ENCODE data around the gene CXCR6. TPM values are rescaled to one million over a fixed set of nuclear protein-coding genes. Genes with fewer than 3 reads are reported as not detected.

CXCR6 gene
- total RNA-seq, 1 donor from 2014 or later = 0.33 TPM

GRCh38 chr3:45915518-45916231 is 27.6 kb upstream of the CXCR6 start:
- Histone ChIP-seq H3K4me3 (no peak overlapping the region), H3K27me3 (ENCODE audit: low read depth) (no peaks in the 10 kb centered on the region), H3K36me3 (peaks cover 36% of the 10 kb centered on the region), H3K9me3 (replicated peaks) (no peaks in the 10 kb centered on the region), H3K27ac (replicated peaks) (no peak overlapping the region), H3K4me1 (peaks cover 23% of the 10 kb centered on the region)
- intact Hi-C loops (cut with micrococcal nuclease) = no loop called here
- no peak for DNase-seq
- no peak for TF ChIP-seq CTCF (IDR thresholded peaks at IDR 0.05; ENCODE audit: borderline replicate concordance)

GRCh38 chr3:45917146-45917898 is 25.9 kb upstream of the CXCR6 start:
- no peak for DNase-seq
- no peak for TF ChIP-seq CTCF (IDR thresholded peaks at IDR 0.05; ENCODE audit: borderline replicate concordance)
- peaks cover 47% of the 10 kb centered on the region for H3K36me3 ChIP-seq
- peaks cover 23% of the 10 kb centered on the region for H3K4me1 ChIP-seq
- no peak overlapping the region for H3K4me3 ChIP-seq
- H3K9me3 ChIP-seq (replicated peaks) = no peaks in the 10 kb centered on the region
- H3K27ac ChIP-seq (replicated peaks) = no peak overlapping the region
- intact Hi-C loops (cut with micrococcal nuclease) = no loop called here
- H3K27me3 ChIP-seq (ENCODE audit: low read depth) = no peaks in the 10 kb centered on the region

DNA sequence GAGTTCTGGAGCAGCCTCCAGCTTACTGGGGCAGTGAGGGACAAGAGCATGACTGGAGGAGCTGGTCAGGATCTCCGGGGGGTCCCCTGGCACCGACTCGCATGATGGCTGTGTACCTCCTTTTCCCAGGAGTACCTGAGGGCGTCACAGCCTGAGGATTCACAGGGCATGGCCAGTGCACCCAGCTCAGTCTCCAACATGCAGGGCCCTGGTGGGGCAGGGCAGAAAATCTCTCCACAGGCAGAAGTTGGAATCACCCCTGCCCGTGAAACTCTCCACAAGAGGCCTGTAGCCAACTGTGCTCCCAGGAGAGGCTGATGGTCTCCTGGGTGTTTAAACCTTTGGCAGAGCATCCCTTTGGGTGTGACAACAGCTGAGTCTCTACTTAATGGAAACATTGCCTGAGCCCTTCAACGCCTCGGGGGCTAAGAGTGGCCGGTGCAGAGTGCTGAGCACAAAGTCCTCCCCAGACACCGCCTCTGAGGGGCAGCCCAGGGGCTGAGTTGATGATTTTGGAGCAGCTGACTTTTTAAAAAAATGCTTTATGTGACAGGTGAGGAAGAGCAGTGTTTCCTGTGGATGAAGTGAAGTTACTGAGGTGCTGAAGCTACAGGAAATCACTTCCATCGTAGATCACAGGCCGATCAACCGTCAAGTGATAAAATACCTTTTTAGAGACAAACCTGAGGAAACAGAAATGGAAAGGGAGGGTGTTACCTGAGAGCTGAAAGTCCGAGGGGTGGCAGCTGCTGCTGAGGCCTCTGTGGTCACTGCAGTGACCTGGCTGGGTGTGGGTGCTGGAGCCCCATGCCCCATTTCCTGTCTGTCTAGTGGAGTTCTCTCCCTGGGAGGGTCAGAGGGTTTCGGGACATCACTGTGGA is 21.9 kb upstream of the CXCR6 start:
- Histone ChIP-seq H3K4me3 (no peak overlapping the region), H3K27me3 (ENCODE audit: low read depth) (no peaks in the 10 kb centered on the region), H3K9me3 (replicated peaks) (no peaks in the 10 kb centered on the region), H3K36me3 (peaks cover 77% of the 10 kb centered on the region), H3K4me1 (peaks cover 23% of the 10 kb centered on the region), H3K27ac (replicated peaks) (no peak overlapping the region)
- intact Hi-C loops (cut with micrococcal nuclease) = no loop called here
- TF ChIP-seq CTCF (IDR thresholded peaks at IDR 0.05; ENCODE audit: borderline replicate concordance) = no peak
- no peak for DNase-seq

- peaks cover 83% of the 10 kb centered on the region for H3K36me3 ChIP-seq
- H3K9me3 ChIP-seq (replicated peaks) = no peaks in the 10 kb centered on the region
- intact Hi-C loops (cut with micrococcal nuclease) = no loop called here
- H3K27ac ChIP-seq (replicated peaks) = no peak overlapping the region
- no peak for DNase-seq
- no peaks in the 10 kb centered on the region for H3K27me3 ChIP-seq (ENCODE audit: low read depth)
- H3K4me3 ChIP-seq = no peak overlapping the region
- peaks cover 19% of the 10 kb centered on the region for H3K4me1 ChIP-seq
- TF ChIP-seq CTCF (IDR thresholded peaks at IDR 0.05; ENCODE audit: borderline replicate concordance) = no peak
Observed at GRCh38 chr3:45922039-45922326, 21.3 kb upstream of the CXCR6 start.

- H3K27ac ChIP-seq (replicated peaks) = peak overlapping the region; percentile 12
- TF ChIP-seq CTCF (IDR thresholded peaks at IDR 0.05; ENCODE audit: borderline replicate concordance) = no peak
- no peak for DNase-seq
- intact Hi-C loops (cut with micrococcal nuclease) = no loop called here
- no peak overlapping the region for H3K4me3 ChIP-seq
- peaks cover 14% of the 10 kb centered on the region for H3K4me1 ChIP-seq
- H3K36me3 ChIP-seq = peaks cover 90% of the 10 kb centered on the region
- no peaks in the 10 kb centered on the region for H3K9me3 ChIP-seq (replicated peaks)
- H3K27me3 ChIP-seq (ENCODE audit: low read depth) = no peaks in the 10 kb centered on the region
Observed at GRCh38 chr3:45922950-45923590, 20.2 kb upstream of the CXCR6 start.

Data from left ventricle myocardium inferior (tissue), 1 donor.